Inflammatory macrophage treated with lipopolysaccharide for 4 hours (primary cell): ENCODE data around the gene LTB4R.
"Not testable (repeated sequence)": the region's sequence is repeated elsewhere in the genome, so short reads cannot be mapped to it uniquely, and the experiment has no call there.

Source experiments
- DNase-seq: peaks from one replicate; pipeline ENCODE4 v3.0.0-alpha.2; 2020

Gene LTB4R

DNA sequence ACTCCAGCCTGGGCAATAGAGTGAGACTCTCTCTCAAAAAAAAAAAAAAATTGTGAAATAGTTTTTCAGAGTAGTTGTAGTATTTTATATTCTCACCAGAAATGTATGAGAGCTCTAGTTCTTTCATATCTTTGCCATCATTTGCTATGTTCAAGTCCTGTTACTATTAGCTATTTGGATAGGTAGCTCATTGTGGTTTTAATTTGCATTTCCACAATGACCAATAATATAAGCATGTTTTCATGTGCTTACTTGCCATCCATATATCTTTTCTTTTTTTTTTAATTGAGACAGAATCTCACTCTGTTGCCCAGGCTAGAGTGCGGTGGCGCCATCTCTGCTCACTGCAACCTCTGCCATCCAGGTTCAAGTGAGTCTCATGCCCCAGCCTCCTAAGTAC, 36.9 kb downstream of the LTB4R start:
- DNase-seq = no peak

DNA sequence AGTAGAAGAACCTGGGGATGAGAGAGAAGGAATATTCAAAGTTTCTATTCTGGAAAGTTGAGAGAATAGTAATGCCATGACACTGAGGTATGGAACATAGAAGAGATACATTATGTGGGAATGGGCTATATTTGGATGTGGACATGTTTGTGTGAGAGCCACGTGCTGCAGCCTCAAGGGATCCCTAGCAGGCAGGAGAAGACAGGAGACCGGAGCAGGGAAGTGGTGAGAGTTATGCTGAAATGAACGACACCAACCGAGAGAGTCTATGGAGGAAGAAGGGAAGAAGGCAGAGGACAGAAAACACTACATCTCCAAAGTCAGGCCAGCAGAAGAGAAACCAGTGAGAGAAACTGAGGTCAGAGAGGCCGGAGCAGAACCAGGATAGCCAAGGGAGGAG, 38.4 kb downstream of the LTB4R start:
- DNase-seq = no peak

DNA sequence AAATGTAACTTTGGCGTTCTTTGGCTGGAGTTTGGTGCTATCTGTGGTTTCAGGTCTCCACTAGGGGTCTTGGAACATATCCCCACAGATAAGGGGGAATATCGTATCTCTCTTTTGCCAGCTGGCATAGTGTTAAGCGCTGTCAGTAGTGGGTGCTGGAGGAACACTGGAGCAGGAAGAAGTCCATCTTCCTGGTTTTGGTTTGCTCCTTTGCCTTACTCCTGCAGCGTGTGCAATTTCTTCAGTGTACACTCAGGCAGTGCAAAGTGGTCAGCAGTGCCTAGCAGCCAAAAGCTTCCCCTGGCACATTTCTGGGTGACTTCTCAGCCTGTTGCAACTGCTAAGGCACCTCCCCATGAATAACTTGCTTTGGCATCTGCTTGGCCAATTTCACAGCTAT, 40.2 kb downstream of the LTB4R start:
- peak; percentile 26 for DNase-seq

DNA sequence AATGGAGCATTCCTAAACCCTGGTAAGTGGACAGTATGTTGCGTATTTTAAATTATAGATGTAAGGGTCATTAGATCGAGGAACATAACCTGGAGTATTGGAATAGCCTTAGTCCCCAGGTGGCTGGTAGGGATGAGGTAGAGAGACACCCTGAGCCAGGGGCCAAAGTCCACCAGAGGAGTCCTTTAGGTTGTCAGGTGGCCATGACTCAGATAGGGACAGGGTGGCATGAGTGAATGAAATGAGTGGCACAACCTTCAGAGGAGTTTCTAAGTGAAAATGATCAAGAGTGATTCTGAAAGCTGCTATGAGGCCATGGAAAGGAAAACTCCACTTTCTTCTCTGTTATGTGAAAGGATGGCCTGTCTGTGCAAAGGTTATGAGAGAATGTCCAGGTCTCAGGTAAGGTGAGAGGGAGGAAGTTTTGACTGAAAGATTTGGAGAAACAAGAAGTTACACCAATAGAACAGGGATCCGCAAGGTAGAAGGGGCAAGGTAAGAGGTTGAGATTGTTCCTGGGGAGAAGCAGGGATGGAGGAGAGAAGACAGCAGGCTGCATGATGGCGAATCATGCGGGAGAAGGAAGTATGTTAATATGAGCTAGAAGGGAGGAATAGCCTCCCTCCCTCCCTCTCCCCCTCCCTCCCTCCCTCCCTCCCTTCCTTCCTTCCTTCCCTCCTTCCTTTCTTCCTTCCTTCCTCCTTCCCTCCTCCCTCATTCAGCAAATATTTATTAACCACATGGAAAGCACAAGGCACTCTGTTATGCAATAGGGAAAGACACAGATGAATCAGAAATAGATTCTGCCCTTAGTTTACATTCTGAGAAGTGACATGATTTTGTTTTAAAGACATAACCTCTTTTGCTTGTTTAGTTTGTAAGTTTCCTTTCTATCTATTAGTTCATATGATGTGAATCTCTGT, 42.5 kb downstream of the LTB4R start:
- peak; percentile 68 for DNase-seq

DNA sequence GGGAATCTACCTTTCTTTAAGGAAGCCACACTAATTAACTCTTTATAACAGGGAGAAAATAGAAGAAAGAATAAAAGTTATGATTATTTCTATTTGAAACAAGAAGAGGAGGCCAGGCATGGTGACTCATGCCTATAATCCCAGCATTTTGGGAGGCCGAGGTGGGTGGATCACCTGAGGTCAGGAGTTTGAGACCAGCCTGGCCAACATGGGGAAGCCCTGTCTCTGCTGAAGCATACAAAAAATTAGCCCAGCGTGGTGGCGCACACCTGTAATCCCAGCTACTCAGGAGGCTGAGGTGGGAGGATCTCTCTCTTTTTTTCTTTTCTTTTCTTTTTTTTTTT, 43.2 kb downstream of the LTB4R start:
- DNase-seq = not testable (repeated sequence)

GRCh38 chr14:24355009-24355408, 43.7 kb downstream of the LTB4R start:
- DNase-seq = no peak

GRCh38 chr14:24356208-24356607, 44.9 kb downstream of the LTB4R start:
- no peak for DNase-seq

DNA sequence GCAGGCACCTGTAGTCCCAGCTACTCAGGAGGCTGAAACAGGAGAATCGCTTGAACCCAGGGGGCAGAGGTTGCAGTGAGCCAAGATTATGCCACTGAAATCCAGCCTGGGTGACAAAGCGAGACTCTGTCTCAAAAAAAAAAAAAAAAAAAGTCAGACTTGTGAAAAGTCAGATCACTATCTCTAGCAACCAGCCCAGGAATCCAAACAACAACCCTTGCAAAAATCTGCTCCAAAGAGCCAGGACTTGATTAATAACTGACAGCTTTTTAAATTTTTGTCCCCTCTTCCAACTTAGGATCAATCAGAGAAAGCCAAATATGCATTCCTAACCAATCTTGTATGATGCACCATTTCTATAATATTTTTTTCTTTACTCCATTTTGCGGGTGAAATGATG, 49.0 kb downstream of the LTB4R start:
- no peak for DNase-seq

- DNase-seq = peak; percentile 58
Observed at GRCh38 chr14:24361326-24361725, 50.0 kb downstream of the LTB4R start.

- no peak for DNase-seq
Observed at GRCh38 chr14:24362241-24362960, 51.1 kb downstream of the LTB4R start.

DNA sequence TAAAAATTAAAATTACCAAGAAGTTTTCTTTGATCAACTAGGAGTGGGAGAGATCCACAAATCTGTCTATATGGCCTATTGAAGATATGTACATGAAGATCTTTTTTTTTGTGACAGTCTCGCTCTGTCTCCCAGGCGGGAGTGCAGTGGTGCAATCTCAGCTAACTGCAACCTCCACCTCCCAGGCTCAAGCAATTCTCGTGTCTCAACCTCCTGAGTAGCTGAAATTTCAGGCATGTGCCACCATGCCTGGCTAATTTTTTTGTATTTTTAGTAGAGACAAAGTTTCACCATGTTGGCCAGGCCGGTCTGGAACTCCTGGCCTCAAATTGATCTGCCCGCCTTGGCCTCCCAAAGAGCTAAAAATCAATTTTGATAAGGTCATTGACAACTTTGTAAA, 52.1 kb downstream of the LTB4R start:
- DNase-seq = no peak

GRCh38 chr14:24364841-24365240, 53.5 kb downstream of the LTB4R start:
- no peak for DNase-seq

DNA sequence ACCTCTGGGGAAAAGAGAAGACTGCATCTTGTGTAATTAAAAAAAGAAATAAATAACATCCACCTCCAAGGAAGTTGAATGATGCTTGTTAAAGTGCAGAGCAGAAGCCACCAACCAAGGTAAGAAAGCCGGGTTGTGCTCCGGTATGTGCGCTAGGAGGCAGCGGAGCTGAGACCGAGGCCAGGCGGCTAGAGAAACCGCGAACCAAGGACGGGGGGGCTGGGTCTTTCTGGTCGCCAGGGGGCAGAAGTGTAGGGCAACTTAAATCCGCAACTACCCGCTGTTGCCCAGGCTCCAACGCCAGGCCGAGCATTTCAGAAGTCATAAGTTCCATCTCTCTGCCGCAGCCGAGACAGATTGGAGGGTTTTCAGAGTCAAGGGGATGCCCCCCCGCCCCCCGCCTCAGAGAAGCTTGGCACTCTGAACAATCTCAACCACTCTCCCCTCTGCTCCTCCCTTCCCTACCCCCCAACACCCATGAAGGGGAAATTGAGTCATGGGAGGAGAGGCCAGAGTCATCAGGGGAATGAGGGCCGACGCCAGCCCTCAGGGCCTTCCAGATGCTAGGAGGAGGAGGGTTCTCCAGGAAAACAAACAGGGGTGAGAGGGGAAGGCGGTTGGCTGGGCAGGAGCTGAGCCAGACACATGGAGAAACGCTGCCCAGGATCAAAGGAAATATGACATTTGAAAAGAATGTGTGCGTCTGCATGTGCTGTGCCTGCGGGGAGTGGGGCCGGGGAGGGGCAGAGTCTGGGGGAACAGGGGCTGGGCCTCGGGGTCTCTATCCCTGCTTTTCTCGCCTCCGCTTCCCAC, 54.5 kb downstream of the LTB4R start:
- peak; percentile 71 for DNase-seq

GRCh38 chr14:24366413-24366720, 55.1 kb downstream of the LTB4R start:
- DNase-seq = no peak

- DNase-seq = no peak
Observed at GRCh38 chr14:24366721-24367513, 55.6 kb downstream of the LTB4R start.
